ENCODE measurements around the gene CD200. TPM values are rescaled to one million over a fixed set of nuclear protein-coding genes. Genes with fewer than 3 reads are reported as not detected.

Gene CD200
- total and polyA plus RNA-seq, 10 of the 15 experiments (the other 5 are each of a cell fraction or from before 2014, with no cell fraction given) = 21.2 to 84.3 (median 33.2) TPM

GRCh38 chr3:112407888-112408702 is 75.1 kb downstream of the CD200 start:
- no peaks in the 10 kb centered on the region for H3K27me3 ChIP-seq (replicated peaks in 1 of 2; ENCODE audit: control insufficient read depth in 2 of 2, insufficient read depth in 2 of 2, low read length in 1 of 2)
- no peaks in the 10 kb centered on the region for H4K20me1 ChIP-seq (ENCODE audit: control insufficient read depth, insufficient read depth)
- ChIA-PET RAD21 (ENCODE audit: unreplicated experiment) (interaction anchor here (0.7 to 7.5 kb wide), 10 partner anchors 16 to 294 kb away, joined by 3 to 57 read pairs (median 5); partner anchors contain the start of gene CD200), CTCF (interaction anchor here (1.1 kb wide), 1 partner anchor 125 kb away, joined by 3 read pairs; no protein-coding TSS in a partner anchor), POLR2A (interaction anchor here (1.1 to 1.4 kb wide), 2 partner anchors 18 to 53 kb away, joined by 3 read pairs; no protein-coding TSS in a partner anchor), SMC1A (ENCODE audit: uncharacterized antibody, unreplicated experiment) (interaction anchor here (0.6 to 5.0 kb wide), 10 partner anchors 9 to 115 kb away, joined by 3 to 46 read pairs (median 4); partner anchors contain the start of genes CD200 and SLC9C1)
- DNase-seq (ENCODE audit: low read depth, low spot score) = no peak
- in situ Hi-C loops (cut with MboI) = no loop called here
- peak overlapping the region; percentile 89 for H2AFZ ChIP-seq (ENCODE audit: control insufficient read depth, low read depth, low read length)
- TF ChIP-seq ZBED1 (IDR thresholded peaks at IDR 0.05; ENCODE audit: borderline replicate concordance) (no peak), ESRRA (IDR thresholded peaks at IDR 0.05; ENCODE audit: low read length) (no peak), MEF2A (IDR thresholded peaks at IDR 0.05; ENCODE audit: insufficient read depth, low read depth, low read length) (0 out of 2 replicates have a peak, but pooled peaks have one; percentile 16), EP300 (IDR thresholded peaks at IDR 0.05; ENCODE audit: borderline replicate concordance in 1 of 2, control insufficient read depth in 1 of 2, low read depth in 2 of 2, low read length in 2 of 2) (no peak), TCF7 (IDR thresholded peaks at IDR 0.05; ENCODE audit: borderline replicate concordance) (0 out of 2 replicates have a peak, but pooled peaks have one; percentile 6), RUNX3 (IDR thresholded peaks at IDR 0.05; ENCODE audit: low read length) (peak; percentile 16; the same call in 1 of the 2 replicates), ATF7 (IDR thresholded peaks at IDR 0.05; ENCODE audit: low read depth) (peak; percentile 2; the same call in 1 of the 2 replicates), JUNB (IDR thresholded peaks at IDR 0.05) (peak; percentile 60; the same call in 1 of the 2 replicates), BCL11A (IDR thresholded peaks at IDR 0.05; ENCODE audit: low read depth, low read length) (0 out of 2 replicates have a peak, but pooled peaks have one; percentile 16), E2F4 (IDR thresholded peaks at IDR 0.05; ENCODE audit: low read depth, low read length) (no peak), PRDM15 (CRISPR knock-in tag; IDR thresholded peaks at IDR 0.05) (no peak), ZNF207 (IDR thresholded peaks at IDR 0.05; ENCODE audit: borderline replicate concordance) (no peak), TCF12 (IDR thresholded peaks at IDR 0.05; ENCODE audit: low read depth, low read length) (no peak), DPF2 (IDR thresholded peaks at IDR 0.05) (no peak), NFIC (IDR thresholded peaks at IDR 0.05; ENCODE audit: low read depth, low read length) (peak; percentile 23; the same call in 1 of the 2 replicates), CREM (IDR thresholded peaks at IDR 0.05; ENCODE audit: low read depth) (no peak)
- H3K27ac ChIP-seq (ENCODE audit: control insufficient read depth, insufficient read depth) = peak overlapping the region; percentile 84
- no peak overlapping the region for H3K4me3 ChIP-seq
- intact Hi-C loops (cut with micrococcal nuclease; ENCODE audit: unreplicated experiment) = loop anchor here (1.0 to 2.0 kb wide), 7 partner anchors 43 to 293 kb away; no protein-coding TSS in a partner anchor
- H3K9me3 ChIP-seq (replicated peaks; ENCODE audit: control insufficient read depth, insufficient read depth, low read length) = no peaks in the 10 kb centered on the region; the same call in 1 of the 3 replicates
- WGBS (ENCODE audit: insufficient coverage, insufficient replicate concordance, low lambda C conversion rate, missing lambda C conversion rate) = 96% methylated on average over 2 of the region's 2 CpGs
- peak overlapping the region; percentile 56; the same call in 1 of the 2 replicates for H3K9ac ChIP-seq (ENCODE audit: control insufficient read depth, insufficient read depth, low read length)
- peak overlapping the region; percentile 75; the same call in 1 of the 2 replicates for H3K4me2 ChIP-seq (ENCODE audit: control insufficient read depth, insufficient read depth)
- FAIRE-seq = no peak
- no peaks in the 10 kb centered on the region for H3K36me3 ChIP-seq (ENCODE audit: control insufficient read depth in 2 of 2, insufficient read depth in 2 of 2, low read length in 1 of 2)
- H3K79me2 ChIP-seq (ENCODE audit: control insufficient read depth, insufficient read depth, low read length) = no peaks in the 10 kb centered on the region
- peak; percentile 69 for ATAC-seq
- BruUV-seq (replicated peaks) = no TSS peak
- H3K4me1 ChIP-seq (ENCODE audit: control insufficient read depth, insufficient read depth, low read length) = peaks cover 24% of the 10 kb centered on the region

Data from GM12878 (cell line).